Panc1 (cell line): ENCODE measurements around the gene TCAF1.
"Not testable (repeated sequence)": the region's sequence is repeated elsewhere in the genome, so short reads cannot be mapped to it uniquely, and the experiment has no call there.

Experiments
- CTCF ChIP-seq: fragments of 450-650 bp; IDR thresholded peaks from 2 replicates; pipeline ENCODE4 v1.5.1; 2017; ENCODE audit warnings: mild to moderate bottlenecking
- POLR2AphosphoS5 ChIP-seq: IDR thresholded peaks from 2 replicates; pipeline ENCODE4 v1.6.1; 2012; ENCODE audit warnings: mild to moderate bottlenecking, low read depth, low read length, moderate library complexity
- SIN3A ChIP-seq: IDR thresholded peaks from 2 replicates; pipeline ENCODE4 v1.6.1; 2012; ENCODE audit warnings: low read depth, mild to moderate bottlenecking, low read length, moderate library complexity, borderline replicate concordance; ENCODE audit not compliant: insufficient read depth

- not testable (repeated sequence) for TF ChIP-seq CTCF, POLR2AphosphoS5, SIN3A
Measured at GRCh38 chr7:143816471-143817133, 85.4 kb downstream of the TCAF1 start.
